Pancreas (tissue), 10 donors: ENCODE results near the gene CAMK2G. TPM values are rescaled to one million over a fixed set of nuclear protein-coding genes. Genes with fewer than 3 reads are reported as not detected.

Experiments
- ATAC-seq, 4 donors: fragments of 200-7000 bp; cut with Tn5 transposase; one replicate each; pipeline versions ENCODE4 v1.8.0 to v1.9.1; 2020; ENCODE audit warnings: mild to moderate bottlenecking in 4 of 4, moderate library complexity in 4 of 4
- DNase-seq, 6 donors: peaks; one replicate each; pipeline ENCODE4 v3.0.0-alpha.2; 2020
- FAIRE-seq: peaks from 2 replicates; lab custom pipeline; 2012; peaks lifted over from hg19 to GRCh38; lab: Jason Lieb, UNC
- H3K27ac ChIP-seq, 4 donors: fragments of 200-600 bp; sonication (generic); 1 replicate in 3 of 4; 2 replicates in 1 of 4; pipeline versions ENCODE4 v1.5.0 to v1.8.0; 2020
- H3K27me3 ChIP-seq, 4 donors: fragments of 200-600 bp; one replicate each; pipeline ENCODE4 v1.8.0; 2021
- H3K36me3 ChIP-seq, 3 donors: fragments of 200-600 bp; sonication (generic) in 1 of 3; one replicate each; pipeline versions ENCODE4 v1.5.0 to v1.8.0; 2020 to 2021
- H3K4me1 ChIP-seq, 3 donors: fragments of 200-600 bp; one replicate each; pipeline ENCODE4 v1.8.0; 2021
- H3K4me3 ChIP-seq, 4 donors: fragments of 200-600 bp; sonication (generic) in 2 of 4; one replicate each; pipeline versions ENCODE4 v1.5.0 to v1.8.0; 2020 to 2021
- H3K9me3 ChIP-seq, 4 donors: fragments of 200-600 bp; one replicate each; pipeline ENCODE4 v1.8.0; 2021
- CTCF ChIP-seq, 4 donors: fragments of 200-600 bp; sonication (generic) in 3 of 4; IDR thresholded peaks; one replicate each; pipeline versions ENCODE4 v1.5.0 to v1.8.0; 2021; ENCODE audit warnings: antibody characterized with exemption in 4 of 4
- WGBS, 2 donors: extraction: QIAGEN DNeasy Blood & Tissue Kit; methylation state at CpG; one replicate each; pipeline ENCODE4 v1.1.7; 2013; 5-methylcytosine and 5-hydroxymethylcytosine counted together
- intact Hi-C, 3 donors: fragments of 100-400 bp; cut with DNase I; formaldehyde crosslinking; loops; one replicate each; pipeline versions ENCODE4 v1.11.1 to v1.14.2; 2022
- polyA plus RNA-seq, 2 donors: library from polyadenylated mRNA; stranded (reverse); fragments of 200-250 nt; gene quantifications; one replicate each; pipeline ENCODE4 v1.2.3, GENCODE V29; 2013
- total RNA-seq, 6 donors: library from RNA; stranded (reverse); fragmentation: NEBNext Ultra II Directional in 4 of 6; extraction: Animal tissue kit (Norgen Biotek cat#: 25700) in 4 of 6; gene quantifications; one replicate each; pipeline versions ENCODE4 v1.2.1 to v1.2.4, GENCODE V29; 2021 to 2023
- donor health status: healthy with polysubstance abuse.
- donor health status: DM: no; HTN: no; CAD: no; lungs with moderate emphysema.
- donor health status: DM: no; HTN: no; CAD: no.
- donor health status: control.
- donor health status: control.
- donor health status: Bipolar disorder and iron deficiency.
- donor health status: DM: yes; HTN: yes; CAD: no.
- donor health status: DM: no; HTN: no; CAD: no.
- donor health status: DM: no; HTN: no; CAD: no.
- donor health status: DM: yes; HTN: yes; CAD: no.

CAMK2G gene
- total and polyA plus RNA-seq, 8 donors: 5.3 to 18.4 (median 8.3) TPM

- FAIRE-seq (no peak), ATAC-seq (no peak), DNase-seq (no peak)
- Histone ChIP-seq H3K27me3 (no peaks in the 10 kb centered on the region), H3K4me3 (no peak overlapping the region), H3K4me1 (peaks cover 0 to 17% (median 4%) of the 10 kb centered on the region in 3 donors), H3K27ac (no peak overlapping the region), H3K36me3 (no peaks in the 10 kb centered on the region), H3K9me3 (no peaks in the 10 kb centered on the region)
- TF ChIP-seq CTCF (IDR thresholded peaks at IDR 0.05): no peak
- WGBS, 2 donors: 98 to 100% methylated on average over 2 of the region's 2 CpGs
- intact Hi-C loops: no loop called here
These were observed 28.0 kb upstream of the CAMK2G start for GRCh38 chr10:73902351-73902750.

GRCh38 chr10:73901261-73901660 lies 26.9 kb upstream of the CAMK2G start:
- H3K36me3 ChIP-seq: no peaks in the 10 kb centered on the region
- no peak for TF ChIP-seq CTCF (IDR thresholded peaks at IDR 0.05)
- 54 to 59% methylated on average over 6 of the region's 6 CpGs for WGBS, 2 donors
- FAIRE-seq (no peak), ATAC-seq (no peak), DNase-seq (no peak)
- H3K27ac ChIP-seq: no peak overlapping the region
- no peaks in the 10 kb centered on the region for H3K9me3 ChIP-seq
- H3K27me3 ChIP-seq: no peaks in the 10 kb centered on the region
- intact Hi-C loops: no loop called here
- no peak overlapping the region for H3K4me3 ChIP-seq
- peaks cover 0 to 17% (median 4%) of the 10 kb centered on the region in 3 donors for H3K4me1 ChIP-seq

GRCh38 chr10:73900064-73900463 lies 25.7 kb upstream of the CAMK2G start:
- intact Hi-C loops: no loop called here
- Histone ChIP-seq H3K9me3 (no peaks in the 10 kb centered on the region), H3K4me1 (peaks cover 0 to 17% (median 4%) of the 10 kb centered on the region in 3 donors), H3K36me3 (no peaks in the 10 kb centered on the region), H3K27ac (peak overlapping the region in 2 of 4 donors; percentile 24 to 25), H3K27me3 (no peaks in the 10 kb centered on the region), H3K4me3 (no peak overlapping the region)
- ATAC-seq (peak in 1 of 4 donors; percentile 13), FAIRE-seq (no peak), DNase-seq (no peak)
- WGBS, 2 donors: 93 to 94% methylated on average over 5 of the region's 5 CpGs
- no peak for TF ChIP-seq CTCF (IDR thresholded peaks at IDR 0.05)

- intact Hi-C loops: no loop called here
- peak; percentile 87 to 89 (median 88) for ATAC-seq
- no peak for TF ChIP-seq CTCF (IDR thresholded peaks at IDR 0.05)
- peaks cover 0 to 17% (median 4%) of the 10 kb centered on the region in 3 donors for H3K4me1 ChIP-seq
- no peak overlapping the region for H3K4me3 ChIP-seq
- H3K36me3 ChIP-seq: no peaks in the 10 kb centered on the region
- no peaks in the 10 kb centered on the region for H3K9me3 ChIP-seq
- WGBS, 2 donors: 28 to 40% methylated on average over 4 of the region's 4 CpGs
- FAIRE-seq: no peak
- peak overlapping the region in 2 of 4 donors; percentile 24 to 25 for H3K27ac ChIP-seq
- peak in 3 of 6 donors; percentile 30 to 59 (median 41) for DNase-seq
- no peaks in the 10 kb centered on the region for H3K27me3 ChIP-seq
These were observed 25.1 kb upstream of the CAMK2G start for GRCh38 chr10:73899423-73899822.

GRCh38 chr10:73898730-73899410 lies 24.5 kb upstream of the CAMK2G start:
- no peak for TF ChIP-seq CTCF (IDR thresholded peaks at IDR 0.05)
- ATAC-seq (peak in 3 of 4 donors; percentile 15 to 30 (median 18)), DNase-seq (no peak), FAIRE-seq (no peak)
- H3K36me3 ChIP-seq: no peaks in the 10 kb centered on the region
- no peak overlapping the region for H3K4me3 ChIP-seq
- peak overlapping the region in 2 of 4 donors; percentile 24 to 25 for H3K27ac ChIP-seq
- no peaks in the 10 kb centered on the region for H3K9me3 ChIP-seq
- 41 to 46% methylated on average over 2 of the region's 2 CpGs for WGBS, 2 donors
- H3K4me1 ChIP-seq: peaks cover 0 to 17% (median 4%) of the 10 kb centered on the region in 3 donors
- no peaks in the 10 kb centered on the region for H3K27me3 ChIP-seq
- intact Hi-C loops: no loop called here
